ENCODE measurements around the gene PSMA3.

PSMA3 gene

DNA sequence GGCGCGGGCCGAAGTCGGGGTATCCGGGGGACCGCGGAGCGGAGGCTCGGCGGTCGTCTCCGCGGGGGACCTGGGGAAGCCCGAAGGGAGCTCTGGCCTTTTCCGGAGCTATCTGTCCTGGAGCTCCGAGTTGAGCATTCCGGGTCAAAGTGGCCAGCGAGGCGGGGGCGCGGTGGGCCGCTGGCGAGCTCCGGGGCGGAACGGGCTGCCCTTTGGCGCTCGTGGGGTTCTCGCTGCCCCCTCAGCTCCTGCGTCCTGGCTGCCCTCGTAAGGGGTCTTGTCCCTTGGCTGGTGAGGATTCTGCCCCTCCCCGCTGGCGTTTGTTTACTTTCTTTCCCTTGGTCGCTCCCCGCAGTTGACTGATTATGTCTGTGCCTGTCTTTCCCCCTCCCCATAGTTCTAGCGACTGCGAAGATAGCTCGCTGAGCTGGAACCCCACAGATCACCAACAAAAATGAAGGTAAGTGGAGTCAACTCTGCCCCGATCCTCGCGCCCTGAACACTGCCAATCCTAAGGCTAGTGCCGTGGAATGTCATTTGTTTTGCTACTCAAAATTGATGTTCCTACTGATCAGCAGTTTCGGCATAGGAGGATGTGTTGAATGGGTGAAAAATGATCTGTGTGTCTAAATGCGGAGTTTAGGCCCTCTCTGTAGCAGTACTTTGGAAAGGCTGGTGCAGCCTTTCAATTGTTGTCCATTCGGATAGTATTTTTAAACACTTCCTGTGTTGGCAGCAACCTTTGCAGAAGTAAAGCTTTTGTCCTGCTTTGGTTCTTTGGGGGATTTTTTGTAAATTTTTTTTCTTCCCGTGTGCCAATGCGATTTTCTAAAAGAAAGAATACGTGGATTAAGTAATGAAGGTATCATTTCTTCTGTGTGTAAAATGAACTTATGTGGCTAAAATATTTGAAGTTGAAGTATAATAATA, 55.0 kb downstream of the PSMA3 start:
- FAIRE-seq = no peak

DNA sequence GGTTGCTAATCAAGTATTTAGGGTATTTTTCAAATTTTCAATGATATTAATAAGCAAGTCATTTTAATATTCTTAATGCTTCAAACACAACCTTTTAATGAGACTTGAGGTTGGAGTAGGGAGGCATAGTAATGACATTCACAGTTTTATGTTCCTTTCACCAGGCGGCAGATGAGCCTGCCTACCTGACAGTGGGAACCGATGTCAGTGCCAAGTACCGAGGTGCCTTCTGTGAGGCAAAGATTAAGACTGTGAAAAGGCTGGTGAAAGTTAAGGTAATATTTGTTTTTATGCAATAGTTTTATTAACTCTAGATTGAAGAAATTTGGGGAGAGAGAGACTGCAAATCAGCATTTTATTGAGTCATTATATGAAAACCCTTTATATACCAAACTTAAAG, 56.8 kb downstream of the PSMA3 start:
- no peak for FAIRE-seq

GRCh38 chr14:58305730-58306129, 61.1 kb downstream of the PSMA3 start:
- FAIRE-seq = no peak

DNA sequence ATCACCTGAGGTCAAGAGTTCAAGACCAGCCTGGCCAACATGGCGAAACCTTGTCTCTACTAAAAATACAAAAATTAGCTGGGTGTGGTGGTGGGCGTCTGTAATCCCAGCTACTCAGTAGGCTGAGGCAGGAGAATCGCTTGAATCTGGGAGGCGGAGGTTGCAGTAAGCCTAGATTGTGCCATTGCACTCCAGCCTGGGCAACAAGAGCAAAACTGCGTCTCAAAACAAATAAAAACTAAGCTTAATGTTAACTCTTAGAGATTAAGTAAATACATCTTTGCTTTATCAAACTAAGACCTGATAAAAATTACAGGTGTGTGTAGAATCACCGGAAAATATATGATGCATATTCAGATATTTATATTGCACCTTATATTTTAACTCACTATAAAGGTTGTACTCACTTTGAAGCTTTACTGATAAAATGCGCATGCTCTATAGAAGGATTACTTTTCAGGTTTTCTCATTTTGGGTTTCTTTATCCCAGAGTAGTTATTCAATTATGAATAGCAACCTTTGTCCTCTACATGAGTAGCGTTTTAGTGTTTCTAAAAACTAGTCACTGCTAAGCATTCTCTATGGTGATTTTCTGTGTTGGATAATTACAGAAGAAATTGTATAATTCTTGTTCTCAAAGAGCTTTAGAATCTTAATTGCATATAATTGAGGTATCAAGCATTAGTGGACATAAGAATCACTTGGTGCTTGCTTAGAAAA, 63.1 kb downstream of the PSMA3 start:
- no peak for FAIRE-seq

- no peak for FAIRE-seq
These were observed 64.4 kb downstream of the PSMA3 start for GRCh38 chr14:58309086-58309485.

DNA sequence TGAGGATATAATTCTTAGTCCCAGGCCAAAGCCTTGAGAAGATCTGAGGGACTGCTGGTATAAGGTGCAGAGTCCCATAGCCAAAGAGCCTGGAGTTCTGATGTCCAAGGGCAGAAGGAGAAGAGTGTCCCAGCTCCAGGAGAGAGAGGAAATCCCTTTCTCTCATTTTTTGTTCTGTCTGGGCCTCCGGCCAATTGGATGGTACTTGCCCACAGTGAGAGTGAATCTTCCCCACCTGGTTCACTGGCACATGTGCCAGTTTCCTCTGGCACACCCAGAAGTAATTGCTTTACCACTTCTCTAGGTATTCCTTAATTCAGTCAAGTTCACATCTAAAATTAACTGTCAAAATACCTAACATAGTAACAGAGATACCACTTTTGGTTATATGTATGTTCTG, 69.1 kb downstream of the PSMA3 start:
- FAIRE-seq = no peak

DNA sequence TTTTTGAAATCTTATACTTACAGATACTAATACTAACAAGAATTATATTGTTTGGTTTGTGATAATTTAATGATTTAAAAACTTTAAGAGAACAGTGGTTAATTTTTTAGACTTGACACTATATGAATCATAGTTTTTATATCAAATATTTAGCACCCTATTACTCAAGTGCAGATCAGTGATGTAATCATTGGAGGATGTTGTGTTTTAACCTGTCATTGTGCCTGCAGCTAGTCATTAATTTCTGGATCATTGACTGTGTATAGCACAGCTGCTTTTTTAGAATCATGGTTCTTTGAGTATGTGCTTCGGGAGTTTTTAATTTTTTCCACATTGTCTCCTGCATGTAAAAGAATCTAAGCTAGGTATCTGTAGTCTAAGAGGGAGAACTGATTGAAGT, 71.0 kb downstream of the PSMA3 start:
- no peak for FAIRE-seq

All from G401.6 (cell line).